ENCODE results near the gene HSPA1L.

The HSPA1L gene

GRCh38 chr6:31780507-31781243, 34.4 kb downstream of the HSPA1L start:
- DNase-seq (ENCODE audit: low spot score), result no peak
- no peak for TF ChIP-seq CTCF (IDR thresholded peaks at IDR 0.05; ENCODE audit: extremely low read depth, insufficient read depth, missing control alignments)
- in situ Hi-C loops (cut with MboI; ENCODE audit: low pct_unique_long_range_greater_than_20kb, low sequenced_read_pairs, unreplicated experiment), result no loop called here

GRCh38 chr6:31779908-31780307, 35.2 kb downstream of the HSPA1L start:
- in situ Hi-C loops (cut with MboI; ENCODE audit: low pct_unique_long_range_greater_than_20kb, low sequenced_read_pairs, unreplicated experiment), result no loop called here
- no peak for DNase-seq (ENCODE audit: low spot score)
- TF ChIP-seq CTCF (IDR thresholded peaks at IDR 0.05; ENCODE audit: extremely low read depth, insufficient read depth, missing control alignments), result no peak

GRCh38 chr6:31778999-31779885, 35.8 kb downstream of the HSPA1L start:
- in situ Hi-C loops (cut with MboI; ENCODE audit: low pct_unique_long_range_greater_than_20kb, low sequenced_read_pairs, unreplicated experiment), result no loop called here
- no peak for TF ChIP-seq CTCF (IDR thresholded peaks at IDR 0.05; ENCODE audit: extremely low read depth, insufficient read depth, missing control alignments)
- DNase-seq (ENCODE audit: low spot score), result no peak

- in situ Hi-C loops (cut with MboI; ENCODE audit: low pct_unique_long_range_greater_than_20kb, low sequenced_read_pairs, unreplicated experiment), result no loop called here
- no peak for TF ChIP-seq CTCF (IDR thresholded peaks at IDR 0.05; ENCODE audit: extremely low read depth, insufficient read depth, missing control alignments)
- DNase-seq (ENCODE audit: low spot score), result no peak
Measured at GRCh38 chr6:31778193-31778592, 36.9 kb downstream of the HSPA1L start.

- in situ Hi-C loops (cut with MboI; ENCODE audit: low pct_unique_long_range_greater_than_20kb, low sequenced_read_pairs, unreplicated experiment), result no loop called here
- no peak for TF ChIP-seq CTCF (IDR thresholded peaks at IDR 0.05; ENCODE audit: extremely low read depth, insufficient read depth, missing control alignments)
- DNase-seq (ENCODE audit: low spot score), result no peak
Measured at GRCh38 chr6:31777667-31778050, 37.4 kb downstream of the HSPA1L start.

GRCh38 chr6:31776989-31777666, 38.0 kb downstream of the HSPA1L start, which contains the start of gene VWA7:
TSS of gene VWA7 (minus strand) at chr6:31777328. CDS start at chr6:31776779, 549 bp downstream.
- no peak for TF ChIP-seq CTCF (IDR thresholded peaks at IDR 0.05; ENCODE audit: extremely low read depth, insufficient read depth, missing control alignments)
- in situ Hi-C loops (cut with MboI; ENCODE audit: low pct_unique_long_range_greater_than_20kb, low sequenced_read_pairs, unreplicated experiment), result no loop called here
- DNase-seq (ENCODE audit: low spot score), result peak; percentile 95

Measured in GM13977 (cell line).